ENCODE results near the gene MICALL2. TPM values are rescaled to one million over a fixed set of nuclear protein-coding genes. Genes with fewer than 3 reads are reported as not detected.

MICALL2 gene
- polyA plus RNA-seq, 1 donor from 2014 or later = 12.8 TPM

GRCh38 chr7:1483079-1483478 is 23.8 kb upstream of the MICALL2 start:
- Histone ChIP-seq H3K27ac (ENCODE audit: low read length) (no peak overlapping the region), H3K27me3 (ENCODE audit: insufficient read depth, low read depth, low read length) (no peaks in the 10 kb centered on the region), H3K9ac (ENCODE audit: low read length) (no peak overlapping the region), H3K9me3 (ENCODE audit: low read length) (no peaks in the 10 kb centered on the region), H4K20me1 (ENCODE audit: insufficient read depth) (no peaks in the 10 kb centered on the region), H3K36me3 (ENCODE audit: insufficient read depth, low read length) (no peaks in the 10 kb centered on the region), H3K4me2 (ENCODE audit: low read length) (no peak overlapping the region), H3K4me3 (ENCODE audit: low read length) (no peak overlapping the region), H3K79me2 (replicated peaks; ENCODE audit: insufficient read depth, low read length) (no peaks in the 10 kb centered on the region), H3F3A (ENCODE audit: insufficient read depth, low read length, poor library complexity, severe bottlenecking) (no peaks in the 10 kb centered on the region), H3K9me2 (ENCODE audit: insufficient read depth, low read length) (no peaks in the 10 kb centered on the region), H2AFZ (ENCODE audit: low read depth, low read length) (no peak overlapping the region)
- TF ChIP-seq RAD21 (conservative IDR thresholded peaks at IDR 0.05) (no peak), EZH2 (IDR thresholded peaks at IDR 0.05; ENCODE audit: borderline replicate concordance, insufficient read depth, low read length, poor library complexity, severe bottlenecking) (no peak), POLR2AphosphoS5 (IDR thresholded peaks at IDR 0.05) (no peak), CTCF (IDR thresholded peaks at IDR 0.05; ENCODE audit: poor library complexity, severe bottlenecking) (no peak), SMC3 (conservative IDR thresholded peaks at IDR 0.05; ENCODE audit: poor library complexity) (no peak), REST (IDR thresholded peaks at IDR 0.05; ENCODE audit: borderline replicate concordance) (no peak), TAF1 (IDR thresholded peaks at IDR 0.05; ENCODE audit: low read depth) (no peak), EP300 (conservative IDR thresholded peaks at IDR 0.05; ENCODE audit: poor library complexity, severe bottlenecking) (no peak), MXI1 (conservative IDR thresholded peaks at IDR 0.05; ENCODE audit: poor library complexity, severe bottlenecking) (no peak)

- no peak overlapping the region for H3K9ac ChIP-seq (ENCODE audit: low read length)
- no peaks in the 10 kb centered on the region for H3K27me3 ChIP-seq (ENCODE audit: insufficient read depth, low read depth, low read length)
- no peaks in the 10 kb centered on the region for H3K9me2 ChIP-seq (ENCODE audit: insufficient read depth, low read length)
- H3F3A ChIP-seq (ENCODE audit: insufficient read depth, low read length, poor library complexity, severe bottlenecking) = no peaks in the 10 kb centered on the region
- H3K4me2 ChIP-seq (ENCODE audit: low read length) = no peak overlapping the region
- H3K4me3 ChIP-seq (ENCODE audit: low read length) = no peak overlapping the region
- no peak overlapping the region for H3K27ac ChIP-seq (ENCODE audit: low read length)
- H4K20me1 ChIP-seq (ENCODE audit: insufficient read depth) = no peaks in the 10 kb centered on the region
- no peaks in the 10 kb centered on the region for H3K79me2 ChIP-seq (replicated peaks; ENCODE audit: insufficient read depth, low read length)
- H3K9me3 ChIP-seq (ENCODE audit: low read length) = no peaks in the 10 kb centered on the region
- H3K36me3 ChIP-seq (ENCODE audit: insufficient read depth, low read length) = no peaks in the 10 kb centered on the region
- no peak overlapping the region for H2AFZ ChIP-seq (ENCODE audit: low read depth, low read length)
- TF ChIP-seq CTCF (IDR thresholded peaks at IDR 0.05; ENCODE audit: poor library complexity, severe bottlenecking) (no peak), EZH2 (IDR thresholded peaks at IDR 0.05; ENCODE audit: borderline replicate concordance, insufficient read depth, low read length, poor library complexity, severe bottlenecking) (no peak), MXI1 (conservative IDR thresholded peaks at IDR 0.05; ENCODE audit: poor library complexity, severe bottlenecking) (no peak), POLR2AphosphoS5 (IDR thresholded peaks at IDR 0.05) (no peak), EP300 (conservative IDR thresholded peaks at IDR 0.05; ENCODE audit: poor library complexity, severe bottlenecking) (no peak), SMC3 (conservative IDR thresholded peaks at IDR 0.05; ENCODE audit: poor library complexity) (no peak), REST (IDR thresholded peaks at IDR 0.05; ENCODE audit: borderline replicate concordance) (no peak), RAD21 (conservative IDR thresholded peaks at IDR 0.05) (no peak), TAF1 (IDR thresholded peaks at IDR 0.05; ENCODE audit: low read depth) (no peak)
Observed at GRCh38 chr7:1481300-1481699, 22.0 kb upstream of the MICALL2 start.

Measured in neural cell (in vitro differentiated cells).